NOMO-1 treated with DMSO at 0.1 percent for 48 hours (cell line): Measurements from ENCODE around the gene LINGO1.
A peak's percentile ranks its signal among the peaks of the same experiment; 100 is the strongest.

Source experiments
- DNase-seq: peaks from one replicate; lab custom pipeline; 2025; ENCODE audit not compliant: unreplicated experiment; lab: John Stamatoyannopoulos, UW

Gene LINGO1

GRCh38 chr15:77633134-77633912, 611 bp upstream of the LINGO1 start:
- peak; percentile 52 for DNase-seq

- no peak for DNase-seq
Observed at GRCh38 chr15:77631745-77632533, 773 bp downstream of the LINGO1 start.

GRCh38 chr15:77630956-77631744, 1.6 kb downstream of the LINGO1 start:
- DNase-seq, result no peak

GRCh38 chr15:77630056-77630455, 2.7 kb downstream of the LINGO1 start:
- DNase-seq, result no peak

- DNase-seq, result no peak
Observed at GRCh38 chr15:77629070-77630030, 3.4 kb downstream of the LINGO1 start.

GRCh38 chr15:77628010-77628409, 4.7 kb downstream of the LINGO1 start:
- no peak for DNase-seq

- no peak for DNase-seq
Observed at GRCh38 chr15:77627581-77627980, 5.1 kb downstream of the LINGO1 start.

- DNase-seq, result no peak
Observed at GRCh38 chr15:77627067-77627466, 5.6 kb downstream of the LINGO1 start.

GRCh38 chr15:77626002-77626401, 6.7 kb downstream of the LINGO1 start:
- no peak for DNase-seq

GRCh38 chr15:77625376-77625775, 7.3 kb downstream of the LINGO1 start:
- no peak for DNase-seq

- no peak for DNase-seq
Observed at GRCh38 chr15:77624868-77625267, 7.8 kb downstream of the LINGO1 start.

GRCh38 chr15:77623755-77624524, 8.8 kb downstream of the LINGO1 start:
- no peak for DNase-seq

GRCh38 chr15:77622934-77623754, 9.6 kb downstream of the LINGO1 start:
- no peak for DNase-seq

GRCh38 chr15:77622209-77622933, 10.3 kb downstream of the LINGO1 start:
- DNase-seq, result no peak

GRCh38 chr15:77621847-77622208, 10.9 kb downstream of the LINGO1 start:
- no peak for DNase-seq

- no peak for DNase-seq
Observed at GRCh38 chr15:77620960-77621647, 11.6 kb downstream of the LINGO1 start.

GRCh38 chr15:77620297-77620696, 12.4 kb downstream of the LINGO1 start:
- no peak for DNase-seq

GRCh38 chr15:77619883-77620282, 12.8 kb downstream of the LINGO1 start:
- DNase-seq, result no peak
